Mammary epithelial cell (primary cell): ENCODE measurements around the gene ERBB4.

Experiments used
- EZH2 ChIP-seq: IDR thresholded peaks from 2 replicates; pipeline ENCODE4 v1.6.1; 2012; ENCODE audit warnings: low read length, inconsistent platforms, borderline replicate concordance
- TF ChIP-seq, protein P1 (sequence below), 2 donors: IDR thresholded peaks in 1 of 2; conservative IDR thresholded peaks in 1 of 2; 2 replicates each; pipeline ENCODE4 v1.5.1; 2011 to 2012; ENCODE audit warnings: inconsistent platforms in 2 of 2, low read length in 2 of 2, mild to moderate bottlenecking in 2 of 2, control low read depth in 1 of 2, low read depth in 1 of 2; ENCODE audit not compliant: insufficient read depth in 1 of 2; ENCODE audit errors: extremely low read depth in 1 of 2

DNA sequence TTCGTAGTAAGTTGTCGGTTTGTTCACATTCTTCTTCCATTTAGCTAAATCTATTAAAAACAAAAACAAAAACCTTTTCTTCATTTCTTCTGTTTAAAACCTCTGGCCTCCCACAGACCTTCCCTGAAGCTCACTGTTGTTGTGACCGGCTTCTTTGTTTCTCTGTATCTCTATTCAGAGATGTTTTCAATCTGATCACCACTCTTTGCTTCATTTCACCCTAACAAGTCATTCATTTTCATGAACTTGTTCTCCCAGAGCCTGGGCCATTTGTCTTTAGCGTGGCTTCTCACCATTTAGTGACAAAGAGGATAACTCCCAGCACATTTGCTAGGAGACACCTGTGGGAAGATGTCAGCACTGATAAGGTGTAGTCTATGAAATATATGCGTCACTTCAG is 794.2 kb downstream of the ERBB4 start:
- TF ChIP-seq, protein P1, sequence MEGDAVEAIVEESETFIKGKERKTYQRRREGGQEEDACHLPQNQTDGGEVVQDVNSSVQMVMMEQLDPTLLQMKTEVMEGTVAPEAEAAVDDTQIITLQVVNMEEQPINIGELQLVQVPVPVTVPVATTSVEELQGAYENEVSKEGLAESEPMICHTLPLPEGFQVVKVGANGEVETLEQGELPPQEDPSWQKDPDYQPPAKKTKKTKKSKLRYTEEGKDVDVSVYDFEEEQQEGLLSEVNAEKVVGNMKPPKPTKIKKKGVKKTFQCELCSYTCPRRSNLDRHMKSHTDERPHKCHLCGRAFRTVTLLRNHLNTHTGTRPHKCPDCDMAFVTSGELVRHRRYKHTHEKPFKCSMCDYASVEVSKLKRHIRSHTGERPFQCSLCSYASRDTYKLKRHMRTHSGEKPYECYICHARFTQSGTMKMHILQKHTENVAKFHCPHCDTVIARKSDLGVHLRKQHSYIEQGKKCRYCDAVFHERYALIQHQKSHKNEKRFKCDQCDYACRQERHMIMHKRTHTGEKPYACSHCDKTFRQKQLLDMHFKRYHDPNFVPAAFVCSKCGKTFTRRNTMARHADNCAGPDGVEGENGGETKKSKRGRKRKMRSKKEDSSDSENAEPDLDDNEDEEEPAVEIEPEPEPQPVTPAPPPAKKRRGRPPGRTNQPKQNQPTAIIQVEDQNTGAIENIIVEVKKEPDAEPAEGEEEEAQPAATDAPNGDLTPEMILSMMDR (conservative IDR thresholded peaks at IDR 0.05 in 1 of 2, IDR thresholded peaks at IDR 0.05 in 1 of 2; ENCODE audit: extremely low read depth in 1 of 2, insufficient read depth in 1 of 2, low read depth in 1 of 2, low read length in 2 of 2) = no peak
- no peak for TF ChIP-seq EZH2
